ENCODE results near the gene CFB. TPM values are rescaled to one million over a fixed set of nuclear protein-coding genes. Genes with fewer than 3 reads are reported as not detected.

The CFB gene
- polyA plus RNA-seq, 1 of the 3 experiments (the other 2 are of a cell fraction): 42.1 TPM

DNA sequence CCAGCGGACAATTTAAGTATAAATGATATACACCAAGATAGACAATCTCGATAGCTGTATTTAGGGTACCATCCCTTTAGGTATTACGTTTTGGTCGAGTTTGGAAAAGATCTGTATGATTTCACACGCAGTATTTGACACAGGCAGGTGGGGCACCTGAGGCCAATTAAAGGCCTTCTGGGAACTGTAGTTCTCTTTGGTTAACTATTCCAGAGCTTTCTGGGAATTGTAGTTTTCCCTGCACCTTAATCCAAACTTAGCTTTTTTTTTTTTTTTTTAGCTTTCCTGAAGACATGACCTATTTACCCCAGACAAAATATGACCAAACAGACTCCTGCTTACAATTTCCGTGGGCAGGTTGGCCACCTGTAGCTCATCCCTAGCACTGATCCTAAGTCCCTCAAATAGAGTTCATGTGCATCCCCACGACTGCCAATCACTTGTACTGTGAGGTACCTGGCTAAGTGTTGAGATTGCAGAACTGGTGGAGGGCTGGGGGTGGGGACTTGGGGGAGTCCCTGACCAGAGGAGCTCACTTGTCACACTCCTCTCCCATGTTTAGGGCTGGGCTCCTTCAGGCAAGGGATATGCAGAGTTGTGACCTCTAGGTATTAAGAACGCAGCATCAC is 47.4 kb upstream of the CFB start:
- Histone ChIP-seq H3K4me2 (peak overlapping the region; percentile 91), H3K4me3 (ENCODE audit: low read depth in 2 of 2, low read length in 1 of 2) (peak overlapping the region; percentile 89 to 94), H3K27me3 (ENCODE audit: insufficient read depth) (no peaks in the 10 kb centered on the region), H4K20me1 (ENCODE audit: insufficient read depth) (no peaks in the 10 kb centered on the region), H3K9ac (peak overlapping the region; percentile 73; the same call in 1 of the 2 replicates), H3K9me2 (no peaks in the 10 kb centered on the region), H3F3A (replicated peaks; ENCODE audit: insufficient read depth) (peaks cover 15% of the 10 kb centered on the region), H3K9me3 (no peaks in the 10 kb centered on the region), H3K4me1 (ENCODE audit: control insufficient read depth in 1 of 2, insufficient read depth in 2 of 2, low read depth in 1 of 2, low read length in 1 of 2) (peaks cover 5 to 40% of the 10 kb centered on the region in 2 experiments), H3K27ac (ENCODE audit: low read depth in 2 of 2, low read length in 1 of 2) (peak overlapping the region; percentile 41 to 78; a peak in 3 of 4 replicates), H2AFZ (ENCODE audit: low read depth) (peak overlapping the region; percentile 71; the same call in 1 of the 2 replicates), H3K36me3 (replicated peaks in 1 of 2; ENCODE audit: control insufficient read depth in 1 of 2, insufficient read depth in 2 of 2, low read length in 1 of 2) (peaks cover 12 to 21% of the 10 kb centered on the region in 2 experiments), H3K79me2 (ENCODE audit: insufficient read depth) (peaks cover 20% of the 10 kb centered on the region; the same call in 1 of the 2 replicates)
- ChIA-PET POLR2A (interaction anchor here (0.6 to 1.8 kb wide), 6 partner anchors 9 to 1520 kb away, joined by 3 to 5 read pairs (median 4); partner anchors contain the start of genes CUTA, MSH5 and NEU1), CTCF (interaction anchor here (0.9 to 1.6 kb wide), 5 partner anchors 10 to 291 kb away, joined by 3 to 8 read pairs (median 4); no protein-coding TSS in a partner anchor)
- DNase-seq: peak; percentile 44
- TF ChIP-seq JUND (IDR thresholded peaks at IDR 0.05) (no peak), GABPA (IDR thresholded peaks at IDR 0.05; ENCODE audit: low read depth) (no peak), TCF12 (IDR thresholded peaks at IDR 0.05) (peak; percentile 33; the same call in 1 of the 2 replicates), CHD2 (IDR thresholded peaks at IDR 0.05; ENCODE audit: low read length, partially characterized antibody) (no peak), GATA2 (CRISPR knock-in tag; IDR thresholded peaks at IDR 0.05) (no peak), YY1 (IDR thresholded peaks at IDR 0.05; ENCODE audit: low read depth) (no peak), POLR2AphosphoS5 (IDR thresholded peaks at IDR 0.05; ENCODE audit: low read depth, low read length) (peak; percentile 44; the same call in 1 of the 2 replicates), SMC3 (IDR thresholded peaks at IDR 0.05; ENCODE audit: low read depth, low read length) (no peak), SIN3A (IDR thresholded peaks at IDR 0.05; ENCODE audit: borderline replicate concordance, low read depth, low read length) (peak; percentile 19; the same call in 1 of the 2 replicates)
- TF ChIP-seq, protein P1, sequence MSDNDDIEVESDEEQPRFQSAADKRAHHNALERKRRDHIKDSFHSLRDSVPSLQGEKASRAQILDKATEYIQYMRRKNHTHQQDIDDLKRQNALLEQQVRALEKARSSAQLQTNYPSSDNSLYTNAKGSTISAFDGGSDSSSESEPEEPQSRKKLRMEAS (IDR thresholded peaks at IDR 0.05; ENCODE audit: low read depth): no peak
- TF ChIP-seq, protein P2, sequence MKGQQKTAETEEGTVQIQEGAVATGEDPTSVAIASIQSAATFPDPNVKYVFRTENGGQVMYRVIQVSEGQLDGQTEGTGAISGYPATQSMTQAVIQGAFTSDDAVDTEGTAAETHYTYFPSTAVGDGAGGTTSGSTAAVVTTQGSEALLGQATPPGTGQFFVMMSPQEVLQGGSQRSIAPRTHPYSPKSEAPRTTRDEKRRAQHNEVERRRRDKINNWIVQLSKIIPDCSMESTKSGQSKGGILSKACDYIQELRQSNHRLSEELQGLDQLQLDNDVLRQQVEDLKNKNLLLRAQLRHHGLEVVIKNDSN (IDR thresholded peaks at IDR 0.05; ENCODE audit: borderline replicate concordance, low read depth): peak; percentile 23; the same call in 1 of the 2 replicates
- TF ChIP-seq, protein P3, sequence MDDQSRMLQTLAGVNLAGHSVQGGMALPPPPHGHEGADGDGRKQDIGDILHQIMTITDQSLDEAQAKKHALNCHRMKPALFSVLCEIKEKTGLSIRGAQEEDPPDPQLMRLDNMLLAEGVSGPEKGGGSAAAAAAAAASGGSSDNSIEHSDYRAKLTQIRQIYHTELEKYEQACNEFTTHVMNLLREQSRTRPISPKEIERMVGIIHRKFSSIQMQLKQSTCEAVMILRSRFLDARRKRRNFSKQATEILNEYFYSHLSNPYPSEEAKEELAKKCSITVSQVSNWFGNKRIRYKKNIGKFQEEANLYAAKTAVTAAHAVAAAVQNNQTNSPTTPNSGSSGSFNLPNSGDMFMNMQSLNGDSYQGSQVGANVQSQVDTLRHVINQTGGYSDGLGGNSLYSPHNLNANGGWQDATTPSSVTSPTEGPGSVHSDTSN (IDR thresholded peaks at IDR 0.05): 0 out of 2 replicates have a peak, but pooled peaks have one; percentile 27
- 20% methylated on average over 8 of the region's 8 CpGs for WGBS (ENCODE audit: low lambda C conversion rate)

DNA sequence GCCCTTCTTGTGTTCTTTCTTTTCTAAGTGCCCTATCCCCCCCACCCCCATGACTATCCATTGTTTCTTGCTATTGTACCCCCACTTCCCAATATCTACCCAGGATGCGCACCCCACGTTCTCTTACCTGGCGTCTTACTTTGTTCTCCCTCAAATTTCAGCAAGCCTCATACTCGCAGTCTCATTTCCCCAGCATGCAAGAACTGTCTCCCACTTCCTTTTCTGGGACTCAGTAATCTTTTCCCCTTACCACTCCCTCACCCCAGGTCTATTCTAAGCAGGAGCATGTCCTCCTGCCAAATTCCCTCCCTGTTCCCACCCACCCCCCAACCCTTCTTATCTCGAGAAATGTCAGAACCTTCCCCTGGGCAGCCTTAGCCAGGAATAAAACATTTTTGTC is 46.7 kb upstream of the CFB start:
- H3K4me1 ChIP-seq (ENCODE audit: control insufficient read depth in 1 of 2, insufficient read depth in 2 of 2, low read depth in 1 of 2, low read length in 1 of 2): peaks cover 5 to 40% of the 10 kb centered on the region in 2 experiments
- H2AFZ ChIP-seq (ENCODE audit: low read depth): no peak overlapping the region
- H3K79me2 ChIP-seq (ENCODE audit: insufficient read depth): peaks cover 20% of the 10 kb centered on the region; the same call in 1 of the 2 replicates
- TF ChIP-seq TEAD4 (IDR thresholded peaks at IDR 0.05; ENCODE audit: borderline replicate concordance, insufficient read depth): no peak
- no peak for TF ChIP-seq SIN3A (IDR thresholded peaks at IDR 0.05; ENCODE audit: borderline replicate concordance, low read depth, low read length)
- H3K36me3 ChIP-seq (replicated peaks in 1 of 2; ENCODE audit: control insufficient read depth in 1 of 2, insufficient read depth in 2 of 2, low read length in 1 of 2): peaks cover 12 to 14% of the 10 kb centered on the region in 2 experiments
- no peak overlapping the region for H3K27ac ChIP-seq (ENCODE audit: low read depth in 2 of 2, low read length in 1 of 2)
- no peaks in the 10 kb centered on the region for H3K27me3 ChIP-seq (ENCODE audit: insufficient read depth)
- no peaks in the 10 kb centered on the region for H3K9me3 ChIP-seq
- DNase-seq: no peak
- WGBS (ENCODE audit: low lambda C conversion rate): 93% methylated on average over 5 of the region's 5 CpGs
- H3K4me2 ChIP-seq: peak overlapping the region; percentile 91; the same call in 1 of the 2 replicates
- no peak overlapping the region for H3K4me3 ChIP-seq (ENCODE audit: low read depth in 2 of 2, low read length in 1 of 2)
- H3K9me2 ChIP-seq: no peaks in the 10 kb centered on the region
- POLR2A ChIA-PET: interaction anchor here (1.0 kb wide), 1 partner anchor 10 kb away, joined by 4 read pairs; no protein-coding TSS in a partner anchor
- H4K20me1 ChIP-seq (ENCODE audit: insufficient read depth): no peaks in the 10 kb centered on the region
- CTCF ChIA-PET: interaction anchor here (1.0 kb wide), 1 partner anchor 60 kb away, joined by 4 read pairs; no protein-coding TSS in a partner anchor
- H3K9ac ChIP-seq: no peak overlapping the region
- peaks cover 13% of the 10 kb centered on the region for H3F3A ChIP-seq (replicated peaks; ENCODE audit: insufficient read depth)
